HEK293T (cell line): Measurements from ENCODE around the gene CCNL2.

Experiments
- ARNT ChIP-seq: fragments of 450-650 bp; IDR thresholded peaks from 2 replicates; pipeline ENCODE4 v1.6.1; 2017; ENCODE audit warnings: mild to moderate bottlenecking
- BHLHE40 ChIP-seq: fragments of 450-650 bp; IDR thresholded peaks from 2 replicates; pipeline ENCODE4 v1.6.1; 2016; ENCODE audit warnings: mild to moderate bottlenecking, moderate library complexity, borderline replicate concordance
- FOXM1 ChIP-seq: fragments of 450-650 bp; IDR thresholded peaks from 2 replicates; pipeline ENCODE4 v1.6.1; 2017; ENCODE audit warnings: mild to moderate bottlenecking, borderline replicate concordance
- L3MBTL2 ChIP-seq: fragments of 450-650 bp; conservative IDR thresholded peaks from 2 replicates; pipeline ENCODE4 v1.6.1; 2016; ENCODE audit warnings: mild to moderate bottlenecking
- SP1 ChIP-seq: fragments of 450-650 bp; IDR thresholded peaks from 2 replicates; pipeline ENCODE4 v1.6.1; 2017
- SUZ12 ChIP-seq: fragments of 450-650 bp; IDR thresholded peaks from 2 replicates; pipeline ENCODE4 v1.6.1; 2016; ENCODE audit warnings: mild to moderate bottlenecking

DNA sequence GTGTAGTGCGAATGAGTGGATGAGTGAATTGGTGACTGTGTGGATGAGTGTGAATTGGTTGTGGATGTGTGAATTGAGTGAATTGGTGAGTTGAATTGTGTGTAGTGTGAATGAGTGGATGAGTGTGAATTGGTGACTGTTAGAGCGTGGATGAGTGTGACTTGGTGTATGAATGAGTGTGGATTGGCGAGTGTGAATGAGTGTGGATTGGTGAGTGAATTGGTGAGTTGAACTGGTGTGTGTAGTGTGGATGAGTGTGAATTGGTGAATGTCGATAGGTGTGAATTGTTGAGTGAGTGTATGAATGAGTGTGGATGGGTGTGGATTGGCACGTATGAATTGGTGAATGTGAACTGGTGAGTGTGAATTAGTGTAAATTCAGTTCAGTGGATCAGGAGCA, 31.8 kb downstream of the CCNL2 start:
- TF ChIP-seq SUZ12 (no peak), ARNT (no peak), BHLHE40 (no peak), SP1 (no peak), FOXM1 (no peak), L3MBTL2 (no peak)
